ENCODE data around the gene CACNA2D2. TPM values are rescaled to one million over a fixed set of nuclear protein-coding genes. Genes with fewer than 3 reads are reported as not detected.

The CACNA2D2 gene
- total and polyA plus RNA-seq, 2 of the 8 experiments (the other 6 are each of a cell fraction or from before 2014, with no cell fraction given), result 14.1 to 25.0 TPM

DNA sequence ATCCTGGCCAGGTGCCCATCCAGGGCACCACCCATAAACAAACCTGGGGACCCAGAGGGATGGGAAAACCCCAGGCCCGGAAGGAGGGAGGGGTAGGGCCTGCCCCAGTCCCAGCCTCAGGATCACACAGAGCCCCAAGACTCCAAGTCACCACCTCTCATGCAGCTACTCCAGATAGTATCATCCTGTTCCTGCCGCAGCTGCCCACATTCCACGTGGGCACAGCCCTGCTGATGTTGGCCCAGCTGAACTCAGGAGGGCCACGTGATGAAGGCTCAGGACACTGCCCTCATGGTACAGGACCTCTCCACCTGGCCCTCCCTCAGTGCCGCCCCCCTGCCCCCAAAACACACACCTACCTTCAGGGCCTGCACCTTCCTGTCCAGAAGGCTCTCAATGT lies 69.5 kb downstream of the CACNA2D2 start:
- Histone ChIP-seq H4K5ac (ENCODE audit: insufficient read length, low read depth, low read length) (no peak overlapping the region), H2AK5ac (ENCODE audit: low read depth, low read length) (no peak overlapping the region)
- CTCF ChIA-PET (ENCODE audit: partially characterized antibody), result interaction anchor here (0.7 to 23.2 kb wide), 12 partner anchors 13 to 112 kb away, joined by 3 to 473 read pairs (median 21); no protein-coding TSS in a partner anchor

More for the DNA sequence above, 69.5 kb downstream of the CACNA2D2 start:
- DNase-seq (ENCODE audit: low read depth in 1 of 2, low spot score in 2 of 2) (no peak), FAIRE-seq (no peak)
- Histone ChIP-seq H3K27me3 (replicated peaks in 1 of 4; ENCODE audit: control insufficient read depth in 3 of 4, extremely low read depth in 1 of 4, insufficient read depth in 3 of 4, low read length in 3 of 4) (no peaks in the 10 kb centered on the region), H3K23ac (ENCODE audit: insufficient read length) (no peak overlapping the region), H3K4me2 (ENCODE audit: insufficient read depth in 1 of 2, low read depth in 2 of 2, low read length in 2 of 2) (no peak overlapping the region), H3K4me1 (replicated peaks in 1 of 4; ENCODE audit: control insufficient read depth in 3 of 4, insufficient read depth in 4 of 4, low read length in 3 of 4) (no peaks in the 10 kb centered on the region; a peak in 2 of 7 replicates), H2BK20ac (ENCODE audit: low read length) (no peak overlapping the region), H3K79me1 (ENCODE audit: low read depth, low read length) (no peaks in the 10 kb centered on the region), H2BK120ac (replicated peaks; ENCODE audit: low read depth, low read length) (no peak overlapping the region), H3K9ac (replicated peaks in 1 of 4; ENCODE audit: extremely low read depth in 1 of 4, low read depth in 3 of 4, low read length in 3 of 4) (no peak overlapping the region), H3K4me3 (ENCODE audit: extremely low read depth in 1 of 4, insufficient read depth in 2 of 4, low read depth in 3 of 4, low read length in 4 of 4) (no peak overlapping the region), H3K36me3 (ENCODE audit: control insufficient read depth in 2 of 4, insufficient read depth in 4 of 4, low read length in 3 of 4) (no peaks in the 10 kb centered on the region), H4K8ac (ENCODE audit: extremely low read depth, insufficient read depth, low read length) (peak overlapping the region; percentile 86; the same call in 1 of the 2 replicates), H2BK5ac (ENCODE audit: low read depth, low read length) (no peak overlapping the region), H3K4ac (replicated peaks; ENCODE audit: insufficient read length, low read depth, low read length) (no peak overlapping the region), H3K9me3 (ENCODE audit: insufficient read depth in 2 of 2, low read depth in 1 of 2, low read length in 1 of 2) (no peaks in the 10 kb centered on the region), H2BK15ac (ENCODE audit: low read length) (no peak overlapping the region), H2AFZ (ENCODE audit: low read length) (no peak overlapping the region), H4K20me1 (replicated peaks in 1 of 2; ENCODE audit: control insufficient read depth in 1 of 2, insufficient read depth in 2 of 2, low read length in 2 of 2) (peaks cover 3 to 7% of the 10 kb centered on the region in 2 experiments), H3K79me2 (ENCODE audit: control insufficient read depth in 1 of 2, insufficient read depth in 2 of 2, low read length in 2 of 2) (no peaks in the 10 kb centered on the region), H3K14ac (ENCODE audit: insufficient read length) (no peak overlapping the region), H3K18ac (ENCODE audit: extremely low read depth, low read length) (no peak overlapping the region), H4K91ac (replicated peaks; ENCODE audit: insufficient read length, low read length) (no peak overlapping the region), H3K27ac (ENCODE audit: low read depth, low read length) (no peak overlapping the region), H3K56ac (replicated peaks; ENCODE audit: insufficient read length, low read depth, low read length) (no peak overlapping the region), H2BK12ac (ENCODE audit: low read depth, low read length) (no peak overlapping the region), H3K23me2 (ENCODE audit: low read depth, low read length) (no peaks in the 10 kb centered on the region)
- TF ChIP-seq TAF1 (IDR thresholded peaks at IDR 0.05; ENCODE audit: low read depth, low read length) (no peak), FOSL1 (IDR thresholded peaks at IDR 0.05; ENCODE audit: insufficient read depth, low read depth, low read length) (no peak), RAD21 (IDR thresholded peaks at IDR 0.05 in 1 of 2, conservative IDR thresholded peaks at IDR 0.05 in 1 of 2; ENCODE audit: low read depth in 2 of 2, low read length in 2 of 2) (no peak), KDM4A (IDR thresholded peaks at IDR 0.05; ENCODE audit: low read depth, low read length, severe bottlenecking) (no peak), CREB1 (IDR thresholded peaks at IDR 0.05) (no peak), JUND (IDR thresholded peaks at IDR 0.05; ENCODE audit: low read length) (no peak), SIN3A (conservative IDR thresholded peaks at IDR 0.05 in 1 of 2, IDR thresholded peaks at IDR 0.05 in 1 of 2; ENCODE audit: low read depth in 1 of 2, low read length in 2 of 2) (no peak), EZH2 (IDR thresholded peaks at IDR 0.05; ENCODE audit: low read depth, low read length, severe bottlenecking) (no peak), HDAC6 (IDR thresholded peaks at IDR 0.05; ENCODE audit: low read depth, low read length) (no peak), CHD1 (IDR thresholded peaks at IDR 0.05; ENCODE audit: low read depth, low read length) (no peak), CHD2 (IDR thresholded peaks at IDR 0.05; ENCODE audit: low read length) (no peak), BRCA1 (IDR thresholded peaks at IDR 0.05; ENCODE audit: low read depth, low read length) (no peak)
- WGBS, 2 experiments (ENCODE audit: extremely low coverage in 1 of 2, insufficient coverage in 1 of 2, insufficient read length in 1 of 2, insufficient replicate concordance in 2 of 2, low coverage in 1 of 2, low lambda C conversion rate in 2 of 2, missing lambda C conversion rate in 1 of 2), result 79% methylated on average over 5 of the region's 5 CpGs; no CpG with 5 or more reads in 1 of the 2 experiments
- POLR2A ChIA-PET (ENCODE audit: partially characterized antibody), result no interaction called here

All from H1 (cell line).